PC-9 (cell line): Measurements from ENCODE around the gene PHOX2B. TPM values are rescaled to one million over a fixed set of nuclear protein-coding genes. Genes with fewer than 3 reads are reported as not detected.

Source experiments
- BruUV-seq: library from RNA; stranded (reverse); fragments of 400-500 nt; replicated peaks from 2 replicates; lab custom pipeline; 2021; lab: Mats Ljungman, UMichigan
- CTCF ChIA-PET: fragments of 300-600 bp; sonication (Branson Sonifier 250); formaldehyde crosslinking; loops from one replicate; lab custom pipeline; 2022; ENCODE audit warnings: antibody characterized with exemption; lab: Charles Lee
- POLR2A ChIA-PET: fragments of 300-600 bp; sonication (Branson Sonifier 250); formaldehyde crosslinking; loops from one replicate; lab custom pipeline; 2022; ENCODE audit warnings: antibody characterized with exemption; ENCODE audit not compliant: unreplicated experiment; lab: Charles Lee
- DNase-seq, 2 experiments: peaks; one replicate each; pipeline versions ENCODE4 v3.0.0 to v3.0.0-alpha.2; 2015 to 2022; ENCODE audit warnings: mixed read lengths in 1 of 2
- H2AFZ ChIP-seq: fragments of 200-600 bp; sonication (generic); 2 replicates; pipeline ENCODE4 v1.8.1; 2017; ENCODE audit warnings: antibody characterized with exemption
- H3F3A ChIP-seq: fragments of 200-600 bp; sonication (generic); 2 replicates; pipeline ENCODE4 v1.8.1; 2017; ENCODE audit warnings: antibody characterized with exemption, mild to moderate bottlenecking, low read depth; ENCODE audit not compliant: insufficient read depth
- H3K27ac ChIP-seq: fragments of 200-600 bp; sonication (generic); 2 replicates; pipeline ENCODE4 v1.6.1; 2016; ENCODE audit warnings: mixed run types
- H3K27me3 ChIP-seq: fragments of 200-600 bp; sonication (generic); 2 replicates; pipeline ENCODE4 v1.6.1; 2016; ENCODE audit warnings: low read depth, mixed run types; ENCODE audit not compliant: insufficient read depth
- H3K36me3 ChIP-seq: fragments of 200-600 bp; sonication (generic); 2 replicates; pipeline ENCODE4 v1.6.1; 2016; ENCODE audit warnings: low read depth, mixed run types
- H3K4me1 ChIP-seq: fragments of 200-600 bp; sonication (generic); replicated peaks from 2 replicates; pipeline ENCODE4 v1.6.1; 2016; ENCODE audit warnings: mixed run types; ENCODE audit not compliant: insufficient read depth
- H3K4me2 ChIP-seq: fragments of 200-600 bp; sonication (generic); 2 replicates; pipeline ENCODE4 v1.6.1; 2017; ENCODE audit warnings: mixed run types
- H3K4me3 ChIP-seq: fragments of 200-600 bp; sonication (generic); 2 replicates; pipeline ENCODE4 v1.6.1; 2016; ENCODE audit warnings: mixed run types
- H3K79me2 ChIP-seq: fragments of 200-600 bp; sonication (generic); 2 replicates; pipeline ENCODE4 v1.6.1; 2017; ENCODE audit warnings: low read depth, mixed run types
- H3K9me2 ChIP-seq: fragments of 200-600 bp; sonication (generic); 2 replicates; pipeline ENCODE4 v1.8.1; 2017; ENCODE audit warnings: mild to moderate bottlenecking; ENCODE audit not compliant: insufficient read depth
- H3K9me3 ChIP-seq: fragments of 200-600 bp; sonication (generic); 2 replicates; pipeline ENCODE4 v1.8.1; 2016; ENCODE audit warnings: low read depth; ENCODE audit not compliant: insufficient read depth
- H4K20me1 ChIP-seq: fragments of 200-600 bp; sonication (generic); 2 replicates; pipeline ENCODE4 v1.8.1; 2017; ENCODE audit not compliant: insufficient read depth
- CTCF ChIP-seq: fragments of 200-600 bp; sonication (generic); conservative IDR thresholded peaks from 2 replicates; pipeline ENCODE4 v1.6.1; 2017; ENCODE audit warnings: mixed run types, antibody characterized with exemption, mild to moderate bottlenecking, moderate library complexity
- EZH2 ChIP-seq: fragments of 200-600 bp; sonication (generic); IDR thresholded peaks from 2 replicates; pipeline ENCODE4 v1.8.0; 2017; ENCODE audit warnings: antibody characterized with exemption, low read depth
- intact Hi-C: fragments of 100-400 bp; cut with micrococcal nuclease; formaldehyde crosslinking; loops from one replicate; pipeline ENCODE4 v1.10.0; 2022; ENCODE audit not compliant: unreplicated experiment
- total RNA-seq: library from RNA; stranded (reverse); gene quantifications from 2 replicates; pipeline ENCODE4 v1.2.3, GENCODE V29; 2021

PHOX2B gene
- total RNA-seq, 1 experiment from 2014 or later, result not detected

- Histone ChIP-seq H3K9me3 (no peaks in the 10 kb centered on the region), H3F3A (no peaks in the 10 kb centered on the region), H4K20me1 (no peaks in the 10 kb centered on the region), H3K27ac (no peak overlapping the region), H2AFZ (no peak overlapping the region; the same call in 1 of the 2 replicates), H3K36me3 (no peaks in the 10 kb centered on the region), H3K27me3 (peaks cover 22% of the 10 kb centered on the region; the same call in 1 of the 2 replicates), H3K79me2 (no peaks in the 10 kb centered on the region), H3K9me2 (no peaks in the 10 kb centered on the region), H3K4me1 (no peaks in the 10 kb centered on the region), H3K4me3 (no peak overlapping the region), H3K4me2 (no peak overlapping the region)
- no TSS peak for BruUV-seq
- POLR2A ChIA-PET, result no interaction called here
- CTCF ChIA-PET, result no interaction called here
- no peak for DNase-seq
- TF ChIP-seq EZH2 (no peak), CTCF (no peak)
- intact Hi-C loops, result no loop called here
These were observed 39.4 kb upstream of the PHOX2B start for GRCh38 chr4:41787931-41788330.

GRCh38 chr4:41785665-41786064, 37.1 kb upstream of the PHOX2B start:
- intact Hi-C loops, result no loop called here
- H2AFZ ChIP-seq, result no peak overlapping the region
- BruUV-seq, result no TSS peak
- H3K4me1 ChIP-seq, result no peaks in the 10 kb centered on the region
- POLR2A ChIA-PET, result no interaction called here
- no peaks in the 10 kb centered on the region for H3K36me3 ChIP-seq
- no peaks in the 10 kb centered on the region for H4K20me1 ChIP-seq
- CTCF ChIA-PET, result no interaction called here
- no peak overlapping the region for H3K4me2 ChIP-seq
- no peak overlapping the region for H3K4me3 ChIP-seq
- H3K27me3 ChIP-seq, result peaks cover 22% of the 10 kb centered on the region; the same call in 1 of the 2 replicates
- TF ChIP-seq CTCF (no peak), EZH2 (no peak)
- no peak overlapping the region for H3K27ac ChIP-seq
- no peaks in the 10 kb centered on the region for H3F3A ChIP-seq
- no peaks in the 10 kb centered on the region for H3K9me3 ChIP-seq
- DNase-seq, result no peak
- H3K9me2 ChIP-seq, result no peaks in the 10 kb centered on the region
- H3K79me2 ChIP-seq, result no peaks in the 10 kb centered on the region

- CTCF ChIA-PET, result no interaction called here
These were observed 35.9 kb upstream of the PHOX2B start for GRCh38 chr4:41784191-41784979.

More at GRCh38 chr4:41784191-41784979, 35.9 kb upstream of the PHOX2B start:
- H3K9me2 ChIP-seq, result no peaks in the 10 kb centered on the region
- POLR2A ChIA-PET, result no interaction called here
- no peak overlapping the region for H3K4me3 ChIP-seq
- H3K27me3 ChIP-seq, result peaks cover 22% of the 10 kb centered on the region; the same call in 1 of the 2 replicates
- intact Hi-C loops, result no loop called here
- no peaks in the 10 kb centered on the region for H3K4me1 ChIP-seq
- no peak for DNase-seq
- no peaks in the 10 kb centered on the region for H3F3A ChIP-seq
- no peak overlapping the region for H3K27ac ChIP-seq
- H2AFZ ChIP-seq, result no peak overlapping the region
- no peaks in the 10 kb centered on the region for H3K79me2 ChIP-seq
- no peaks in the 10 kb centered on the region for H3K9me3 ChIP-seq
- H3K36me3 ChIP-seq, result no peaks in the 10 kb centered on the region
- TF ChIP-seq EZH2 (no peak), CTCF (no peak)
- no peaks in the 10 kb centered on the region for H4K20me1 ChIP-seq
- H3K4me2 ChIP-seq, result no peak overlapping the region
- BruUV-seq, result no TSS peak
